B cell (primary cell): ENCODE results near the gene PTPRM. TPM values are rescaled to one million over a fixed set of nuclear protein-coding genes. Genes with fewer than 3 reads are reported as not detected.

Experiments used
- ATAC-seq: fragments of 200-7000 bp; cut with Tn5 transposase; one replicate; pipeline ENCODE4 v1.10.0; 2021; ENCODE audit warnings: low read depth, mild to moderate bottlenecking, moderate number of reproducible peaks, moderate library complexity
- CTCF ChIA-PET: fragments of 350-600 bp; sonication (Branson Sonifier 250); formaldehyde crosslinking; loops from one replicate; lab custom pipeline; 2021; ENCODE audit warnings: antibody characterized with exemption, inconsistent platforms; lab: Charles Lee
- POLR2A ChIA-PET: fragments of 350-600 bp; sonication (Branson Sonifier 250); formaldehyde crosslinking; loops from one replicate; lab custom pipeline; 2021; ENCODE audit warnings: antibody characterized with exemption; lab: Charles Lee
- DNase-seq: peaks from one replicate; pipeline ENCODE4 v3.0.0; 2013
- H2AFZ ChIP-seq: 2 replicates; pipeline ENCODE4 v1.6.1; 2012; ENCODE audit warnings: mild to moderate bottlenecking, low read depth, low read length; ENCODE audit not compliant: insufficient read depth, poor library complexity, severe bottlenecking
- H3K27ac ChIP-seq, 2 donors: 1 replicate in 1 of 2; 2 replicates in 1 of 2; pipeline ENCODE4 v1.5.1; 2012 to 2013; ENCODE audit warnings: low read length in 2 of 2, mild to moderate bottlenecking in 2 of 2, moderate library complexity in 1 of 2
- H3K27me3 ChIP-seq, 4 experiments: fragments of 200-600 bp in 1 of 4; sonication (generic) in 1 of 4; replicated peaks in 1 of 4; 1 replicate in 2 of 4; 2 replicates in 2 of 4; pipeline versions ENCODE4 v1.6.1 to v1.7.0; 2013 to 2016; ENCODE audit warnings: low read length in 3 of 4, mild to moderate bottlenecking in 2 of 4, mixed read lengths in 1 of 4, moderate library complexity in 1 of 4; ENCODE audit not compliant: insufficient read depth in 4 of 4, control insufficient read depth in 3 of 4; ENCODE audit errors: control extremely low read depth in 1 of 4
- H3K36me3 ChIP-seq, 2 experiments: replicated peaks in 1 of 2; 1 replicate in 1 of 2; 2 replicates in 1 of 2; pipeline versions ENCODE4 v1.6.1 to v1.7.1; 2013; ENCODE audit warnings: low read length in 1 of 2; ENCODE audit not compliant: insufficient read depth in 2 of 2, control insufficient read depth in 1 of 2; ENCODE audit errors: control extremely low read depth in 1 of 2, extremely low read depth in 1 of 2
- H3K4me1 ChIP-seq, 2 donors: fragments of 200-600 bp in 1 of 2; sonication (generic) in 1 of 2; 1 replicate in 1 of 2; 2 replicates in 1 of 2; pipeline versions ENCODE4 v1.5.1 to v1.6.1; 2013 to 2017; ENCODE audit warnings: low read length in 2 of 2; ENCODE audit not compliant: control insufficient read depth in 2 of 2, insufficient read depth in 2 of 2
- H3K4me2 ChIP-seq: replicated peaks from 2 replicates; pipeline ENCODE3; 2012; ENCODE audit warnings: mild to moderate bottlenecking, low read depth, low read length; ENCODE audit not compliant: poor library complexity, severe bottlenecking
- H3K4me3 ChIP-seq, 5 experiments: fragments of 200-600 bp in 1 of 5; sonication (generic) in 1 of 5; 1 replicate in 3 of 5; 2 replicates in 2 of 5; pipeline versions ENCODE4 v1.5.1 to v1.7.0; 2011 to 2016; ENCODE audit warnings: low read length in 4 of 5, mild to moderate bottlenecking in 4 of 5, low read depth in 2 of 5, control low read depth in 1 of 5, moderate library complexity in 1 of 5; ENCODE audit not compliant: insufficient read depth in 1 of 5; ENCODE audit errors: control extremely low read depth in 1 of 5, extremely low read depth in 1 of 5
- H3K79me2 ChIP-seq: fragments of 200-600 bp; sonication (generic); one replicate; pipeline ENCODE4 v1.6.0; 2016; ENCODE audit warnings: low read length; ENCODE audit not compliant: control insufficient read depth, insufficient read depth
- H3K9ac ChIP-seq: fragments of 200-600 bp; sonication (generic); 2 replicates; pipeline ENCODE4 v1.6.1; 2017; ENCODE audit warnings: mild to moderate bottlenecking, low read length, moderate library complexity
- H3K9me3 ChIP-seq, 3 donors: one replicate each; pipeline versions ENCODE4 v1.6.1 to v1.7.1; 2013; ENCODE audit warnings: low read length in 2 of 3; ENCODE audit not compliant: control insufficient read depth in 2 of 3, insufficient read depth in 1 of 3; ENCODE audit errors: control extremely low read depth in 1 of 3
- H4K20me1 ChIP-seq: 2 replicates; pipeline ENCODE4 v1.6.0; 2012; ENCODE audit warnings: mild to moderate bottlenecking, low read length; ENCODE audit not compliant: insufficient read depth, control insufficient read depth, poor library complexity, severe bottlenecking
- H3K27ac Mint-ChIP-seq: one replicate; pipeline ENCODE4 v1.8.0; 2021; ENCODE audit warnings: mixed read lengths
- H3K27me3 Mint-ChIP-seq: one replicate; pipeline ENCODE4 v1.8.0; 2021; ENCODE audit warnings: mixed read lengths
- H3K4me1 Mint-ChIP-seq: one replicate; pipeline ENCODE4 v1.8.0; 2021; ENCODE audit warnings: mixed read lengths
- H3K4me3 Mint-ChIP-seq: one replicate; pipeline ENCODE4 v1.8.0; 2021; ENCODE audit warnings: mixed read lengths
- H3K9me3 Mint-ChIP-seq: one replicate; pipeline ENCODE4 v1.8.0; 2022; ENCODE audit warnings: mixed read lengths; ENCODE audit not compliant: insufficient read depth
- EZH2 ChIP-seq: IDR thresholded peaks from 2 replicates; pipeline ENCODE4 v1.6.1; 2012; ENCODE audit warnings: borderline replicate concordance, low read depth, mild to moderate bottlenecking, moderate library complexity, low read length; ENCODE audit not compliant: insufficient read depth, poor library complexity, severe bottlenecking
- WGBS: methylation state at CpG from one replicate; pipeline ENCODE4 v1.1.5; 2013; ENCODE audit warnings: missing lambda C conversion rate; ENCODE audit not compliant: insufficient coverage; 5-methylcytosine and 5-hydroxymethylcytosine counted together
- intact Hi-C: fragments of 100-400 bp; cut with micrococcal nuclease; formaldehyde crosslinking; loops from one replicate; pipeline ENCODE4 v1.10.0; 2022
- polyA plus RNA-seq: library from polyadenylated mRNA; depleted of rRNA; stranded (reverse); fragments of >200 nt; gene quantifications from 2 replicates; pipeline ENCODE4 v1.2.3, GENCODE V29; 2012
- total RNA-seq, 2 donors: library from RNA; stranded (reverse); fragments of 120-200 nt in 1 of 2; gene quantifications; 1 replicate in 1 of 2; 2 replicates in 1 of 2; pipeline versions ENCODE4 v1.2.3 to v1.2.4, GENCODE V29; 2013 to 2022
- TF ChIP-seq, protein P1 (sequence below): fragments of 200-600 bp; IDR thresholded peaks from one replicate; pipeline ENCODE4 v1.8.0; 2022; ENCODE audit warnings: antibody characterized with exemption, mild to moderate bottlenecking

PTPRM gene
- total and polyA plus RNA-seq, 2 donors (not counting 1 experiment from before 2014, with no cell fraction given) = 0.20 to 0.89 TPM

DNA sequence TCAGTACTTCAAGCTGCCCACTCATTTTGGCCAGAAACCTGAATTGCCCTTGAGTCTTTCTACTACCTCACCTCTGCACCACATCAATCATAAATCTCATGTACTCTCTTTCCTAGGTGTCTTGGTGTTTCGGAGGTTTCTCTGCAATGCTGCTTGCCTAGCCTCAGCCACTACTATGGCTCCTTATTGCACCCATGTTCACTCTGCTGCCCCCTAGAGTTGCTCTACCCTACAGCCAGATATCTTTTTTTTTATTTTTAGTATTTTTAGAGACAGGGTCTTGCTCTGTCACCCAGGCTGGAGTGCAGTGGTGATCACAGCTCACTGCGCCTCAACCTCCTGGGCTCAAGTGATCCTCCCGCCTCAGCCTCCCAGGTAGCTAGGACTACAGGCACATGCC is 413.0 kb downstream of the PTPRM start:
- CTCF ChIA-PET = no interaction called here
- H3K9me3 Mint-ChIP-seq = no peaks in the 10 kb centered on the region

DNA sequence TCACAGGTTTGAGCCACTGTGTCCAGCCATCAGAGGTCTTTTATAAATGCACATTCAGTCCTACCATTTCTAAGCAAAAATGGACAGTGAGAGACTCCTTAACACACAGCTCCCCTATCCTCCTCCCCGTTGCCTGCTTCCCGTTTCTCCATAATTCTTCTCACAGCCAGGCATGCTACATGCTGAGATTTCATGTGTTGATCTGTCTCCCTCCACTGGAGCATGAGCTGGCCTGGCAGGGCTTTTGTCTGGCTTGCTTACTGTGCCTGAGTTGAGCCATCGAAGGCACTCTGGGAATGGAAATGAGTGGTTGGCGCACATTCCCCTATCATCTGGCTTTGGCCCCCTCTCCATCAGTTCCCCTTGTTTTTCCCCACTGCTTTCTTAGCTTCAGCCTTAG is 413.5 kb downstream of the PTPRM start:
- no peak overlapping the region for H3K4me2 ChIP-seq
- H3K9me3 ChIP-seq = peaks cover 0 to 3% (median 0%) of the 10 kb centered on the region in 3 donors
- no peak overlapping the region for H3K9ac ChIP-seq
- Mint-ChIP-seq H3K27me3 (no peaks in the 10 kb centered on the region), H3K4me3 (no peak overlapping the region), H3K9me3 (no peaks in the 10 kb centered on the region), H3K27ac (no peak overlapping the region), H3K4me1 (no peaks in the 10 kb centered on the region)
- no peak overlapping the region for H2AFZ ChIP-seq
- peaks cover 0 to 3% (median 0%) of the 10 kb centered on the region in 4 experiments for H3K27me3 ChIP-seq
- H4K20me1 ChIP-seq = no peaks in the 10 kb centered on the region
- TF ChIP-seq, protein P1, sequence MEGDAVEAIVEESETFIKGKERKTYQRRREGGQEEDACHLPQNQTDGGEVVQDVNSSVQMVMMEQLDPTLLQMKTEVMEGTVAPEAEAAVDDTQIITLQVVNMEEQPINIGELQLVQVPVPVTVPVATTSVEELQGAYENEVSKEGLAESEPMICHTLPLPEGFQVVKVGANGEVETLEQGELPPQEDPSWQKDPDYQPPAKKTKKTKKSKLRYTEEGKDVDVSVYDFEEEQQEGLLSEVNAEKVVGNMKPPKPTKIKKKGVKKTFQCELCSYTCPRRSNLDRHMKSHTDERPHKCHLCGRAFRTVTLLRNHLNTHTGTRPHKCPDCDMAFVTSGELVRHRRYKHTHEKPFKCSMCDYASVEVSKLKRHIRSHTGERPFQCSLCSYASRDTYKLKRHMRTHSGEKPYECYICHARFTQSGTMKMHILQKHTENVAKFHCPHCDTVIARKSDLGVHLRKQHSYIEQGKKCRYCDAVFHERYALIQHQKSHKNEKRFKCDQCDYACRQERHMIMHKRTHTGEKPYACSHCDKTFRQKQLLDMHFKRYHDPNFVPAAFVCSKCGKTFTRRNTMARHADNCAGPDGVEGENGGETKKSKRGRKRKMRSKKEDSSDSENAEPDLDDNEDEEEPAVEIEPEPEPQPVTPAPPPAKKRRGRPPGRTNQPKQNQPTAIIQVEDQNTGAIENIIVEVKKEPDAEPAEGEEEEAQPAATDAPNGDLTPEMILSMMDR = no peak
- TF ChIP-seq EZH2 = no peak
- ATAC-seq = no peak
- intact Hi-C loops = no loop called here
- no peaks in the 10 kb centered on the region for H3K79me2 ChIP-seq
- no peak overlapping the region for H3K4me3 ChIP-seq
- no peak for DNase-seq
- no peaks in the 10 kb centered on the region for H3K36me3 ChIP-seq
- ChIA-PET CTCF (no interaction called here), POLR2A (no interaction called here)
- WGBS = 100% methylated on average over 4 of the region's 4 CpGs
- no peaks in the 10 kb centered on the region for H3K4me1 ChIP-seq
- H3K27ac ChIP-seq = no peak overlapping the region

More for the DNA sequence above, 413.0 kb downstream of the PTPRM start:
- peaks cover 0 to 3% (median 0%) of the 10 kb centered on the region in 4 experiments for H3K27me3 ChIP-seq
- peaks cover 0 to 3% (median 0%) of the 10 kb centered on the region in 3 donors for H3K9me3 ChIP-seq
- POLR2A ChIA-PET = no interaction called here
- DNase-seq (no peak), ATAC-seq (no peak)
- H3K79me2 ChIP-seq = no peaks in the 10 kb centered on the region
- Mint-ChIP-seq H3K27me3 (no peaks in the 10 kb centered on the region), H3K27ac (no peak overlapping the region), H3K4me3 (no peak overlapping the region), H3K4me1 (no peaks in the 10 kb centered on the region)
- 98% methylated on average over 3 of the region's 3 CpGs for WGBS
- H3K9ac ChIP-seq = no peak overlapping the region
- no peaks in the 10 kb centered on the region for H4K20me1 ChIP-seq
- H3K4me1 ChIP-seq = no peaks in the 10 kb centered on the region
- H3K36me3 ChIP-seq = no peaks in the 10 kb centered on the region
- no peak overlapping the region for H3K27ac ChIP-seq
- intact Hi-C loops = no loop called here
- no peak overlapping the region for H2AFZ ChIP-seq
- H3K4me3 ChIP-seq = no peak overlapping the region
- H3K4me2 ChIP-seq = no peak overlapping the region
- TF ChIP-seq EZH2 = no peak
- TF ChIP-seq, protein P1 = no peak
